ENCODE results near the gene SEMA5A. TPM values are rescaled to one million over a fixed set of nuclear protein-coding genes. Genes with fewer than 3 reads are reported as not detected.

SEMA5A gene
- polyA plus RNA-seq, 3 donors, result not detected

- Histone ChIP-seq H2AFZ (ENCODE audit: insufficient read depth, low read depth, low read length, poor library complexity, severe bottlenecking) (no peak overlapping the region), H3K9me3 (replicated peaks in 1 of 2; ENCODE audit: control insufficient read depth in 1 of 2, insufficient read depth in 1 of 2, low read length in 2 of 2) (peaks cover 0 to 5% of the 10 kb centered on the region in 2 donors), H3K27me3 (ENCODE audit: control insufficient read depth in 2 of 2, insufficient read depth in 2 of 2, low read length in 2 of 2) (no peaks in the 10 kb centered on the region), H3K4me3 (replicated peaks in 1 of 3; ENCODE audit: low read depth in 2 of 3, low read length in 3 of 3) (no peak overlapping the region), H3K79me2 (ENCODE audit: insufficient read depth, low read length) (no peaks in the 10 kb centered on the region), H4K20me1 (ENCODE audit: insufficient read depth, low read length) (no peaks in the 10 kb centered on the region), H3K9ac (ENCODE audit: insufficient read depth, low read length, poor library complexity, severe bottlenecking) (no peak overlapping the region), H3K4me2 (replicated peaks; ENCODE audit: extremely low read depth, low read length, poor library complexity, severe bottlenecking) (no peak overlapping the region), H3K36me3 (replicated peaks in 1 of 2; ENCODE audit: control insufficient read depth in 1 of 2, insufficient read depth in 2 of 2, low read length in 2 of 2) (no peaks in the 10 kb centered on the region), H3K27ac (ENCODE audit: low read depth in 1 of 2, low read length in 2 of 2) (no peak overlapping the region), H3K4me1 (ENCODE audit: control insufficient read depth in 1 of 2, insufficient read depth in 2 of 2, low read length in 2 of 2) (no peaks in the 10 kb centered on the region)
- DNase-seq, result no peak
- intact Hi-C loops (cut with micrococcal nuclease), result no loop called here
- no peak overlapping the region for H3K4me3 Mint-ChIP-seq
- peaks cover 3 to 20% (median 7%) of the 10 kb centered on the region in 7 donors for H3K9me3 Mint-ChIP-seq
- 72% methylated on average over 2 of the region's 3 CpGs for WGBS (ENCODE audit: insufficient coverage)
- no peak overlapping the region for H3K27ac Mint-ChIP-seq
- no peak for TF ChIP-seq CTCF (IDR thresholded peaks at IDR 0.05)
- H3K27me3 Mint-ChIP-seq (ENCODE audit: low read depth in 3 of 3), result peaks cover 0 to 2% (median 0%) of the 10 kb centered on the region in 3 donors
- no peaks in the 10 kb centered on the region for H3K4me1 Mint-ChIP-seq
- no peaks in the 10 kb centered on the region for H3K36me3 Mint-ChIP-seq
Observed at GRCh38 chr5:9046756-9047481, 499.0 kb downstream of the SEMA5A start.

GRCh38 chr5:9045946-9046345, 499.9 kb downstream of the SEMA5A start:
- Mint-ChIP-seq H3K27ac (no peak overlapping the region), H3K4me1 (no peaks in the 10 kb centered on the region), H3K9me3 (peaks cover 3 to 17% (median 6%) of the 10 kb centered on the region in 7 donors), H3K36me3 (no peaks in the 10 kb centered on the region), H3K27me3 (ENCODE audit: low read depth in 3 of 3) (peaks cover 0 to 2% (median 0%) of the 10 kb centered on the region in 3 donors), H3K4me3 (no peak overlapping the region)
- Histone ChIP-seq H3K4me2 (replicated peaks; ENCODE audit: extremely low read depth, low read length, poor library complexity, severe bottlenecking) (no peak overlapping the region), H3K27ac (ENCODE audit: low read depth in 1 of 2, low read length in 2 of 2) (no peak overlapping the region), H3K9me3 (replicated peaks in 1 of 2; ENCODE audit: control insufficient read depth in 1 of 2, insufficient read depth in 1 of 2, low read length in 2 of 2) (peaks cover 0 to 6% of the 10 kb centered on the region in 2 donors), H3K79me2 (ENCODE audit: insufficient read depth, low read length) (no peaks in the 10 kb centered on the region), H3K36me3 (replicated peaks in 1 of 2; ENCODE audit: control insufficient read depth in 1 of 2, insufficient read depth in 2 of 2, low read length in 2 of 2) (no peaks in the 10 kb centered on the region), H3K27me3 (ENCODE audit: control insufficient read depth in 2 of 2, insufficient read depth in 2 of 2, low read length in 2 of 2) (no peaks in the 10 kb centered on the region), H3K4me3 (replicated peaks in 1 of 3; ENCODE audit: low read depth in 2 of 3, low read length in 3 of 3) (no peak overlapping the region), H3K9ac (ENCODE audit: insufficient read depth, low read length, poor library complexity, severe bottlenecking) (no peak overlapping the region), H4K20me1 (ENCODE audit: insufficient read depth, low read length) (no peaks in the 10 kb centered on the region), H2AFZ (ENCODE audit: insufficient read depth, low read depth, low read length, poor library complexity, severe bottlenecking) (no peak overlapping the region), H3K4me1 (ENCODE audit: control insufficient read depth in 1 of 2, insufficient read depth in 2 of 2, low read length in 2 of 2) (no peaks in the 10 kb centered on the region)
- intact Hi-C loops (cut with micrococcal nuclease), result no loop called here
- WGBS (ENCODE audit: insufficient coverage), result 80% methylated on average over 1 of the region's 2 CpGs
- no peak for DNase-seq
- TF ChIP-seq CTCF (IDR thresholded peaks at IDR 0.05), result no peak
